Endodermal cell (in vitro differentiated cells): Measurements from ENCODE around the gene SPA17. TPM values are rescaled to one million over a fixed set of nuclear protein-coding genes. Genes with fewer than 3 reads are reported as not detected.

Experiments used
- DNase-seq: peaks from one replicate; pipeline ENCODE4 v3.0.0-alpha.2; 2017
- H3K27ac ChIP-seq: 2 replicates; pipeline ENCODE4 v1.5.1; 2013; ENCODE audit warnings: mild to moderate bottlenecking, low read depth, low read length, moderate library complexity
- H3K27me3 ChIP-seq: 2 replicates; pipeline ENCODE4 v1.6.1; 2013; ENCODE audit warnings: mild to moderate bottlenecking, low read length, moderate library complexity; ENCODE audit not compliant: insufficient read depth, control insufficient read depth, poor library complexity, severe bottlenecking
- H3K36me3 ChIP-seq: 2 replicates; pipeline ENCODE4 v1.7.0; 2013; ENCODE audit warnings: mild to moderate bottlenecking, low read length, moderate library complexity; ENCODE audit not compliant: control insufficient read depth, insufficient read depth
- H3K4me1 ChIP-seq: one replicate; pipeline ENCODE4 v1.7.0; 2013; ENCODE audit warnings: low read length; ENCODE audit not compliant: control insufficient read depth, insufficient read depth
- H3K4me3 ChIP-seq: 2 replicates; pipeline ENCODE4 v1.5.1; 2013; ENCODE audit warnings: mild to moderate bottlenecking, low read length, moderate library complexity
- H3K9ac ChIP-seq: 2 replicates; pipeline ENCODE4 v1.6.1; 2013; ENCODE audit warnings: mild to moderate bottlenecking, low read length, moderate library complexity; ENCODE audit not compliant: poor library complexity, severe bottlenecking; ENCODE audit errors: extremely low read depth
- H3K9me3 ChIP-seq: 2 replicates; pipeline ENCODE4 v1.6.1; 2013; ENCODE audit warnings: mild to moderate bottlenecking, low read length, moderate library complexity; ENCODE audit not compliant: control insufficient read depth
- H3K27ac Mint-ChIP-seq: 2 replicates; pipeline ENCODE4 v1.8.0; 2020; ENCODE audit warnings: mixed read lengths
- H3K27me3 Mint-ChIP-seq: 2 replicates; pipeline ENCODE4 v1.8.0; 2021; ENCODE audit warnings: mild to moderate bottlenecking, mixed read lengths; ENCODE audit not compliant: insufficient read depth
- H3K36me3 Mint-ChIP-seq: 2 replicates; pipeline ENCODE4 v1.8.0; 2020; ENCODE audit warnings: low read depth, mixed read lengths
- H3K4me1 Mint-ChIP-seq: 2 replicates; pipeline ENCODE4 v1.8.0; 2020; ENCODE audit warnings: mixed read lengths
- H3K4me3 Mint-ChIP-seq: 2 replicates; pipeline ENCODE4 v1.8.0; 2020; ENCODE audit warnings: mild to moderate bottlenecking, moderate library complexity, mixed read lengths
- H3K9me3 Mint-ChIP-seq: 2 replicates; pipeline ENCODE4 v1.8.0; 2020; ENCODE audit warnings: mild to moderate bottlenecking, mixed read lengths
- CTCF ChIP-seq: fragments of 200-600 bp; sonication (generic); conservative IDR thresholded peaks from 2 replicates; pipeline ENCODE4 v1.5.0; 2021; ENCODE audit warnings: antibody characterized with exemption, mild to moderate bottlenecking
- WGBS, 2 experiments: methylation state at CpG; one replicate each; pipeline versions ENCODE4 v1.1.5 to v1.1.7; 2013; ENCODE audit warnings: missing lambda C conversion rate in 2 of 2, mixed read lengths in 1 of 2; ENCODE audit not compliant: insufficient coverage in 1 of 2, insufficient read length in 1 of 2; 5-methylcytosine and 5-hydroxymethylcytosine counted together
- total RNA-seq, 2 donors: library from RNA; stranded (reverse); fragmentation: NEBNext Ultra II Directional in 1 of 2; extraction: Animal tissue kit (Norgen Biotek cat#: 25700) in 1 of 2; gene quantifications; 2 replicates in 1 of 2; 3 replicates in 1 of 2; pipeline ENCODE4 v1.2.1, GENCODE V29; 2021

The SPA17 gene
- total RNA-seq, 2 donors from 2014 or later: 19.6 to 21.8 TPM

- H3K9ac ChIP-seq: no peak overlapping the region
- no peaks in the 10 kb centered on the region for H3K36me3 ChIP-seq
- no peak for DNase-seq
- H3K4me1 ChIP-seq: no peaks in the 10 kb centered on the region
- no peak overlapping the region for H3K27ac ChIP-seq
- Mint-ChIP-seq H3K27ac (no peak overlapping the region), H3K4me3 (no peak overlapping the region), H3K27me3 (peaks cover 36% of the 10 kb centered on the region), H3K4me1 (peaks cover 12% of the 10 kb centered on the region), H3K9me3 (no peaks in the 10 kb centered on the region), H3K36me3 (no peaks in the 10 kb centered on the region)
- WGBS, 2 experiments: 95 to 100% methylated on average over 3 to 4 of the region's 4 CpGs
- no peaks in the 10 kb centered on the region for H3K9me3 ChIP-seq
- H3K27me3 ChIP-seq: peaks cover 19% of the 10 kb centered on the region
- no peak overlapping the region for H3K4me3 ChIP-seq
- TF ChIP-seq CTCF: no peak
Observed at GRCh38 chr11:124732230-124732629, 58.5 kb downstream of the SPA17 start.

- Histone ChIP-seq H3K36me3 (no peaks in the 10 kb centered on the region), H3K4me1 (no peaks in the 10 kb centered on the region), H3K9ac (no peak overlapping the region), H3K4me3 (no peak overlapping the region), H3K27ac (no peak overlapping the region), H3K27me3 (peaks cover 60% of the 10 kb centered on the region), H3K9me3 (no peaks in the 10 kb centered on the region)
- no peak overlapping the region for H3K4me3 Mint-ChIP-seq
- H3K4me1 Mint-ChIP-seq: peaks cover 14% of the 10 kb centered on the region
- peaks cover 69% of the 10 kb centered on the region for H3K27me3 Mint-ChIP-seq
- no peak for DNase-seq
- WGBS, 2 experiments: 88 to 90% methylated on average over 3 of the region's 3 CpGs
- H3K27ac Mint-ChIP-seq: no peak overlapping the region
- H3K36me3 Mint-ChIP-seq: no peaks in the 10 kb centered on the region
- no peaks in the 10 kb centered on the region for H3K9me3 Mint-ChIP-seq
- TF ChIP-seq CTCF: no peak
Observed at GRCh38 chr11:124736736-124737135, 63.0 kb downstream of the SPA17 start.

GRCh38 chr11:124737638-124738305 lies 64.1 kb downstream of the SPA17 start:
- Histone ChIP-seq H3K4me1 (no peaks in the 10 kb centered on the region), H3K9me3 (no peaks in the 10 kb centered on the region), H3K36me3 (no peaks in the 10 kb centered on the region), H3K9ac (no peak overlapping the region), H3K27ac (no peak overlapping the region), H3K4me3 (no peak overlapping the region), H3K27me3 (peaks cover 71% of the 10 kb centered on the region)
- peaks cover 79% of the 10 kb centered on the region for H3K27me3 Mint-ChIP-seq
- WGBS, 2 experiments: 81 to 83% methylated on average over 3 to 7 of the region's 7 CpGs
- TF ChIP-seq CTCF: no peak
- no peaks in the 10 kb centered on the region for H3K9me3 Mint-ChIP-seq
- no peak overlapping the region for H3K27ac Mint-ChIP-seq
- peaks cover 14% of the 10 kb centered on the region for H3K4me1 Mint-ChIP-seq
- no peaks in the 10 kb centered on the region for H3K36me3 Mint-ChIP-seq
- no peak overlapping the region for H3K4me3 Mint-ChIP-seq
- DNase-seq: no peak
